Measurements from ENCODE around the gene LYST. TPM values are rescaled to one million over a fixed set of nuclear protein-coding genes. Genes with fewer than 3 reads are reported as not detected.

LYST gene
- total and polyA plus RNA-seq, 2 of the 8 experiments (the other 6 are each of a cell fraction or from before 2014, with no cell fraction given) = 0.29 to 0.58 TPM

DNA sequence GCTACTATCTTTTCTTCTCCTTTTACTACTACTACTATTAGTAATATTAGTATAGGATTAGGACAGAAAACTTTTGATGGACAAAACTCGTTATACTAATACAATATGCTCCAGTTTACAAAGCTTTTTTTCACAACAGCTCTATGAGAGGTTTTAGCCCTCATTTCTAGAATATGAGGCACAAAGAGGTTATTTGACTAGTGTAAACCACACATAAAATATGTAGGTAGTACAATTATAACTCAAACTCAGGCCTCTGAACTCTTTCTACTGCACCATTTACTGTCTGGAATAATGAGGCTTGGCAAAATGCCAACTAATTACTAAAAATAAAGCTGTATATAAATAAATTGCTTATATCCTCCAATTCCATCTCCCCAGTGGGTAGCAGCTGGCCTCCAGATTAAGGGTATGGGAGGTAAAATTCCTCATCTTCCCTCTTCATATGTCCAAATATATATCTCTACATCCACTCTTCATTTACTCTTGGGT is 99.9 kb downstream of the LYST start:
- WGBS, 2 experiments (ENCODE audit: extremely low coverage in 1 of 2, insufficient coverage in 1 of 2, insufficient read length in 1 of 2, insufficient replicate concordance in 2 of 2, low coverage in 1 of 2, low lambda C conversion rate in 2 of 2, missing lambda C conversion rate in 1 of 2) = 74% methylated on average over 1 of the region's 1 CpG; no CpG with 5 or more reads in 1 of the 2 experiments
- FAIRE-seq (no peak), DNase-seq (ENCODE audit: low read depth in 1 of 2, low spot score in 2 of 2) (no peak)
- Histone ChIP-seq H4K5ac (ENCODE audit: insufficient read length, low read depth, low read length) (no peak overlapping the region), H2BK20ac (ENCODE audit: low read length) (no peak overlapping the region), H3K4me1 (replicated peaks in 1 of 4; ENCODE audit: control insufficient read depth in 3 of 4, insufficient read depth in 4 of 4, low read length in 3 of 4) (no peaks in the 10 kb centered on the region), H3K18ac (ENCODE audit: extremely low read depth, low read length) (no peak overlapping the region), H3K79me1 (ENCODE audit: low read depth, low read length) (no peaks in the 10 kb centered on the region), H2AFZ (ENCODE audit: low read length) (no peak overlapping the region), H2BK12ac (ENCODE audit: low read depth, low read length) (no peak overlapping the region), H3K23ac (ENCODE audit: insufficient read length) (no peak overlapping the region), H3K4me2 (ENCODE audit: insufficient read depth in 1 of 2, low read depth in 2 of 2, low read length in 2 of 2) (no peak overlapping the region), H3K56ac (replicated peaks; ENCODE audit: insufficient read length, low read depth, low read length) (no peak overlapping the region), H4K91ac (replicated peaks; ENCODE audit: insufficient read length, low read length) (no peak overlapping the region), H3K9me3 (ENCODE audit: insufficient read depth in 2 of 2, low read depth in 1 of 2, low read length in 1 of 2) (no peaks in the 10 kb centered on the region), H4K20me1 (replicated peaks in 1 of 2; ENCODE audit: control insufficient read depth in 1 of 2, insufficient read depth in 2 of 2, low read length in 2 of 2) (no peaks in the 10 kb centered on the region), H3K9ac (replicated peaks in 1 of 4; ENCODE audit: extremely low read depth in 1 of 4, low read depth in 3 of 4, low read length in 3 of 4) (no peak overlapping the region), H2BK5ac (ENCODE audit: low read depth, low read length) (no peak overlapping the region), H3K27ac (ENCODE audit: low read depth, low read length) (no peak overlapping the region), H2AK5ac (ENCODE audit: low read depth, low read length) (no peak overlapping the region), H3K4ac (replicated peaks; ENCODE audit: insufficient read length, low read depth, low read length) (no peak overlapping the region), H2BK15ac (ENCODE audit: low read length) (no peak overlapping the region), H4K8ac (ENCODE audit: extremely low read depth, insufficient read depth, low read length) (no peak overlapping the region), H3K79me2 (ENCODE audit: control insufficient read depth in 1 of 2, insufficient read depth in 2 of 2, low read length in 2 of 2) (no peaks in the 10 kb centered on the region), H3K23me2 (ENCODE audit: low read depth, low read length) (no peaks in the 10 kb centered on the region), H3K36me3 (ENCODE audit: control insufficient read depth in 2 of 4, insufficient read depth in 4 of 4, low read length in 3 of 4) (no peaks in the 10 kb centered on the region), H3K14ac (ENCODE audit: insufficient read length) (no peak overlapping the region), H3K27me3 (replicated peaks in 1 of 4; ENCODE audit: control insufficient read depth in 3 of 4, extremely low read depth in 1 of 4, insufficient read depth in 3 of 4, low read length in 3 of 4) (no peaks in the 10 kb centered on the region), H3K4me3 (ENCODE audit: extremely low read depth in 1 of 4, insufficient read depth in 2 of 4, low read depth in 3 of 4, low read length in 4 of 4) (no peak overlapping the region), H2BK120ac (replicated peaks; ENCODE audit: low read depth, low read length) (no peak overlapping the region)
- ChIA-PET POLR2A (ENCODE audit: partially characterized antibody) (no interaction called here), CTCF (ENCODE audit: partially characterized antibody) (interaction anchor here (0.6 kb wide), 1 partner anchor 1547 kb away, joined by 3 read pairs; no protein-coding TSS in a partner anchor)
- TF ChIP-seq NRF1 (IDR thresholded peaks at IDR 0.05; ENCODE audit: low read depth, low read length) = no peak
- no peak for TF ChIP-seq JUN (IDR thresholded peaks at IDR 0.05; ENCODE audit: low read depth, low read length)
- TF ChIP-seq CEBPB (IDR thresholded peaks at IDR 0.05; ENCODE audit: low read depth, low read length) = no peak
- no peak for TF ChIP-seq HDAC2 (IDR thresholded peaks at IDR 0.05; ENCODE audit: borderline replicate concordance in 1 of 2, low read depth in 2 of 2, low read length in 2 of 2)
- TF ChIP-seq SP1 (IDR thresholded peaks at IDR 0.05; ENCODE audit: low read depth, low read length) = no peak
- no peak for TF ChIP-seq MAFK (IDR thresholded peaks at IDR 0.05; ENCODE audit: low read depth, low read length)
- no peak for TF ChIP-seq ATF2 (IDR thresholded peaks at IDR 0.05; ENCODE audit: low read length)
- no peak for TF ChIP-seq CBX5 (IDR thresholded peaks at IDR 0.05; ENCODE audit: low read depth, low read length)
- no peak for TF ChIP-seq CREB1 (IDR thresholded peaks at IDR 0.05)
- TF ChIP-seq JUND (IDR thresholded peaks at IDR 0.05; ENCODE audit: low read length) = no peak
- TF ChIP-seq SRF (IDR thresholded peaks at IDR 0.05; ENCODE audit: low read depth, low read length) = no peak

All from H1 (cell line).